GM12878 (cell line): ENCODE data around the gene RFWD3. TPM values are rescaled to one million over a fixed set of nuclear protein-coding genes. Genes with fewer than 3 reads are reported as not detected.

Source experiments
- RAD51 ChIP-seq: fragments of 450-650 bp; IDR thresholded peaks from 2 replicates; pipeline ENCODE4 v1.6.1; 2016; ENCODE audit warnings: moderate library complexity, mild to moderate bottlenecking, inconsistent platforms
- ZBTB4 ChIP-seq: fragments of 450-650 bp; formaldehyde crosslinking; IDR thresholded peaks from 2 replicates; pipeline ENCODE4 v1.4.0; 2022; ENCODE audit warnings: mild to moderate bottlenecking, moderate library complexity
- polyA plus RNA-seq, 11 experiments: library from polyadenylated mRNA; depleted of rRNA in 4 of 11; unstranded in 6 of 11; stranded (reverse) in 5 of 11; fragments of >200 nt; fragmentation: Nextera tagmentation in 4 of 11; fragmentation: Illumina TruSeq in 1 of 11; extraction: Ambion mirVana in 4 of 11; extraction: Trizol in 1 of 11; gene quantifications; 1 replicate in 1 of 11; 2 replicates in 10 of 11; pipeline versions ENCODE4 v1.2.1 to v1.2.3, GENCODE V29; 2011 to 2016; ENCODE audit warnings: inconsistent platforms in 2 of 11, missing spikeins in 2 of 11, low read depth in 1 of 11
- total RNA-seq, 4 experiments: library from RNA; depleted of rRNA in 3 of 4; stranded (reverse); fragments of >200 nt in 3 of 4; fragmentation: Illumina TruSeq in 1 of 4; extraction: Trizol in 1 of 4; gene quantifications; 2 replicates each; pipeline versions ENCODE4 v1.2.1 to v1.2.3, GENCODE V29; 2013 to 2021
- TF ChIP-seq, protein P1 (sequence below), 3 experiments: IDR thresholded peaks in 2 of 3; conservative IDR thresholded peaks in 1 of 3; 2 replicates each; pipeline ENCODE4 v1.5.1; 2011; ENCODE audit warnings: low read depth in 3 of 3, low read length in 3 of 3, mild to moderate bottlenecking in 3 of 3, control low read depth in 2 of 3, moderate library complexity in 2 of 3, inconsistent platforms in 1 of 3, mixed read lengths in 1 of 3; ENCODE audit not compliant: control insufficient read depth in 2 of 3, insufficient read depth in 1 of 3; ENCODE audit errors: extremely low read depth in 1 of 3

The RFWD3 gene
- total and polyA plus RNA-seq, 10 of the 15 experiments (the other 5 are each of a cell fraction or from before 2014, with no cell fraction given): 10.7 to 78.5 (median 51.2) TPM

GRCh38 chr16:74606521-74607309, 60.0 kb downstream of the RFWD3 start, which contains the start of gene GLG1 (continued):
- TF ChIP-seq RAD51: no peak
- TF ChIP-seq ZBTB4 (CRISPR knock-in tag): no peak
- TF ChIP-seq, protein P1, sequence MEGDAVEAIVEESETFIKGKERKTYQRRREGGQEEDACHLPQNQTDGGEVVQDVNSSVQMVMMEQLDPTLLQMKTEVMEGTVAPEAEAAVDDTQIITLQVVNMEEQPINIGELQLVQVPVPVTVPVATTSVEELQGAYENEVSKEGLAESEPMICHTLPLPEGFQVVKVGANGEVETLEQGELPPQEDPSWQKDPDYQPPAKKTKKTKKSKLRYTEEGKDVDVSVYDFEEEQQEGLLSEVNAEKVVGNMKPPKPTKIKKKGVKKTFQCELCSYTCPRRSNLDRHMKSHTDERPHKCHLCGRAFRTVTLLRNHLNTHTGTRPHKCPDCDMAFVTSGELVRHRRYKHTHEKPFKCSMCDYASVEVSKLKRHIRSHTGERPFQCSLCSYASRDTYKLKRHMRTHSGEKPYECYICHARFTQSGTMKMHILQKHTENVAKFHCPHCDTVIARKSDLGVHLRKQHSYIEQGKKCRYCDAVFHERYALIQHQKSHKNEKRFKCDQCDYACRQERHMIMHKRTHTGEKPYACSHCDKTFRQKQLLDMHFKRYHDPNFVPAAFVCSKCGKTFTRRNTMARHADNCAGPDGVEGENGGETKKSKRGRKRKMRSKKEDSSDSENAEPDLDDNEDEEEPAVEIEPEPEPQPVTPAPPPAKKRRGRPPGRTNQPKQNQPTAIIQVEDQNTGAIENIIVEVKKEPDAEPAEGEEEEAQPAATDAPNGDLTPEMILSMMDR (IDR thresholded peaks at IDR 0.05 in 2 of 3, conservative IDR thresholded peaks at IDR 0.05 in 1 of 3; ENCODE audit: control insufficient read depth in 2 of 3, extremely low read depth in 1 of 3, insufficient read depth in 1 of 3, low read depth in 3 of 3, low read length in 3 of 3): peak in 1 of 3 experiments; percentile 22; a peak in 1 of 6 replicates
